Measurements from ENCODE around the gene SEC31A. TPM values are rescaled to one million over a fixed set of nuclear protein-coding genes. Genes with fewer than 3 reads are reported as not detected.

The SEC31A gene
- polyA plus RNA-seq, 4 donors: 215 to 265 (median 252) TPM

- no peak for DNase-seq (ENCODE audit: low read depth in 4 of 4, low spot score in 3 of 4)
Measured at GRCh38 chr4:82776925-82777542, 113.9 kb downstream of the SEC31A start.

DNA sequence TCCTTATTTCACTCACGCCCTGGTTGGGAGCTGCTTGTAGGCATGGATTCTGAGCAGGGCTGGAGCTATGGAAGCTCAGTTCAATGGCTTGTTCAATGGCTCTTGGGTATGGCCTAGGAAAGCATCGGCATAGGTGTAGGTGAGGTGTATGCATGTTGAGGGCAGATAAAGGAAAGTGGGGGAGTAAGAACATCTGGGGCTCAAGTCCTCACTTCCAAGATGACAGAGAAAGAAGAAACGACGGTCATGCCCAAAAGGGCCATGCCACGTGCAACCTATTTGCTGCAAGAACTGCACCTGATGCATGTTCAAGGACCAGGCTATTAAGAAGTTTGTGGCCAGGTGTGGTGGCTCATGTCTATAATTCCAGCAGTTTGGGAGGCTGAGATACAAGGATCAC lies 115.7 kb downstream of the SEC31A start:
- DNase-seq (ENCODE audit: low read depth in 4 of 4, low spot score in 3 of 4): no peak

DNA sequence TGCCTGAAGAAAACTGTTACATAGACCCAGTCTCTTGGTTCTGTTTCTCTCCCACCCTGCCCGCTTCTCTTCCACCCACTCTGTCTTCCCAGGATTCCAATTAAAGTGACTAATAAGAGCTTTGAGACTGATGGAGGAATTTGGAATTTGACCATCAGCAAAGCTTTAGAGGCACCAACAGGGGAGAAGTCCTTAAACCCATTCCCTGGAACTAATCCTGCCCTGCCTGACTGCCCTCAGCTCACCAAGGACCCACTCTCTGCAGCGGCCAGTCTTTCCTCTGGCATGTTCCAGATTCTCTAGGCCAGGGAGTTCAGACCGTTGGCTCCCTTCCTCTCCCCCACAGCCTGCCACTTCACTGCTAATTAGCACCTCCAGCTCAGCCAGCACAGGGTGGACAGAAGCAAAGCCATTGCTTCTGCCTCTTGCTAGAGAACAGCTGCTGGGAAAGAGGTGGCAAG lies 116.2 kb downstream of the SEC31A start:
- no peak for DNase-seq (ENCODE audit: low read depth in 4 of 4, low spot score in 3 of 4)

- no peak for DNase-seq (ENCODE audit: low read depth in 4 of 4, low spot score in 3 of 4)
Measured at GRCh38 chr4:82773057-82773456, 117.9 kb downstream of the SEC31A start.

DNA sequence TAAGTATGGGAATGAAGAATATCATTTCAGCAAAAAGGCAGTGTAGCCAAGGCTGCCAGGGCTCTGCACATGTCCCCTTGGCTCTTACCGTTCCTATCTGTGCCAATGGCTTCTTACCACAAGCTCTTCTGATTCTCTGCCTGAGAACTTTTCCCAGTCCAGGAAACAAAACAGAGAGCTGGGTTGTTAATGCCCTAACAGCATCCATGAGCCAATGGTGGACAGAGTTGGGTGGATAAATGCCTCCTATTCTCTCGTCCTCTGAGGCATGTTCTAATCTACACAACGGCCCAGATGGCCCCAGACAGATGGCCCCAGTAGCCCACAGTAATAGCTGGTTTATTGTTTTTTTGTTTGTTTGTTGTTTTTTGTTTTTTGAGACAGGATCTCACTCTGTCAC lies 120.3 kb downstream of the SEC31A start:
- no peak for DNase-seq (ENCODE audit: low read depth in 4 of 4, low spot score in 3 of 4)

Other genes starting within 250 kb of the SEC31A start
- gene SCD5, start 92.4 kb downstream of the SEC31A start, polyA plus RNA-seq (ENCODE audit: insufficient read length in 4 of 4): 10 to 100 TPM; 34.5 to 58.7 (median 45.7) TPM
- 10 to 100 TPM in 3 of 4 donors, 1 to 10 TPM in 1; 9.5 to 11.6 (median 10.8) TPM for gene THAP9, start 9.6 kb upstream of the SEC31A start, polyA plus RNA-seq (ENCODE audit: insufficient read length in 4 of 4)
- 10 to 100 TPM; 13.7 to 17.8 (median 16.3) TPM for gene LIN54, start 119.7 kb upstream of the SEC31A start, polyA plus RNA-seq (ENCODE audit: insufficient read length in 4 of 4)
- gene COPS4, start 144.0 kb upstream of the SEC31A start, polyA plus RNA-seq (ENCODE audit: insufficient read length in 4 of 4): 10 to 100 TPM; 74.3 to 89.7 (median 85.7) TPM
- 1 to 10 TPM; 2.0 to 3.3 (median 2.0) TPM for gene PLAC8, start 223.6 kb upstream of the SEC31A start, polyA plus RNA-seq (ENCODE audit: insufficient read length in 4 of 4)

Measured in right renal pelvis (tissue), 4 donors.